Osteoblast (primary cell): ENCODE results near the gene TSEN34. TPM values are rescaled to one million over a fixed set of nuclear protein-coding genes. Genes with fewer than 3 reads are reported as not detected.

Source experiments
- DNase-seq: peaks from one replicate; pipeline ENCODE4 v3.0.0; 2011; ENCODE audit warnings: low spot score, mixed read lengths; ENCODE audit not compliant: insufficient read length; ENCODE audit errors: missing footprints
- H2AFZ ChIP-seq: 2 replicates; pipeline ENCODE4 v1.6.0; 2011; ENCODE audit warnings: mild to moderate bottlenecking, low read length
- H3K27ac ChIP-seq: 2 replicates; pipeline ENCODE4 v1.5.1; 2011; ENCODE audit warnings: mild to moderate bottlenecking, low read depth, low read length, moderate library complexity
- H3K27me3 ChIP-seq: 2 replicates; pipeline ENCODE4 v1.6.0; 2012; ENCODE audit warnings: mild to moderate bottlenecking, control low read depth, inconsistent platforms, low read length, moderate library complexity; ENCODE audit not compliant: insufficient read depth
- H3K36me3 ChIP-seq: 2 replicates; pipeline ENCODE4 v1.5.1; 2011; ENCODE audit warnings: mild to moderate bottlenecking, low read length, control low read depth, moderate library complexity; ENCODE audit not compliant: insufficient read depth
- H3K4me1 ChIP-seq: 2 replicates; pipeline ENCODE4 v1.5.1; 2011; ENCODE audit warnings: mild to moderate bottlenecking, low read length, control low read depth, moderate library complexity; ENCODE audit not compliant: insufficient read depth
- H3K4me2 ChIP-seq: 2 replicates; pipeline ENCODE4 v1.6.0; 2011; ENCODE audit warnings: mild to moderate bottlenecking, low read length; ENCODE audit not compliant: insufficient read depth
- H3K4me3 ChIP-seq: fragments of 200-600 bp; sonication (generic); 3 replicates; pipeline ENCODE4 v1.5.1; 2012; ENCODE audit warnings: mild to moderate bottlenecking, low read length, inconsistent platforms; ENCODE audit not compliant: insufficient read depth
- H3K79me2 ChIP-seq: 2 replicates; pipeline ENCODE4 v1.6.0; 2012; ENCODE audit warnings: mild to moderate bottlenecking, low read length, control low read depth, inconsistent platforms; ENCODE audit not compliant: insufficient read depth
- H3K9me3 ChIP-seq: 2 replicates; pipeline ENCODE4 v1.5.1; 2011; ENCODE audit warnings: low read depth, low read length, control low read depth
- H4K20me1 ChIP-seq: 2 replicates; pipeline ENCODE4 v1.6.0; 2012; ENCODE audit warnings: mild to moderate bottlenecking, low read length, control low read depth; ENCODE audit not compliant: insufficient read depth
- CTCF ChIP-seq: IDR thresholded peaks from 2 replicates; pipeline ENCODE4 v1.5.1; 2011; ENCODE audit warnings: mild to moderate bottlenecking, low read depth, low read length, moderate library complexity; ENCODE audit errors: extremely low read depth
- total RNA-seq: library from RNA; depleted of rRNA; stranded (reverse); fragments of >200 nt; gene quantifications from 2 replicates; pipeline ENCODE4 v1.2.3, GENCODE V29; 2012

The TSEN34 gene
- total RNA-seq, 1 donor = 73.1 TPM

GRCh38 chr19:54173359-54173699 is 17.8 kb upstream of the TSEN34 start:
- Histone ChIP-seq H3K4me3 (no peak overlapping the region), H3K79me2 (no peaks in the 10 kb centered on the region), H3K27ac (no peak overlapping the region), H3K9me3 (no peaks in the 10 kb centered on the region), H3K27me3 (no peaks in the 10 kb centered on the region), H4K20me1 (no peaks in the 10 kb centered on the region), H2AFZ (no peak overlapping the region), H3K36me3 (peaks cover 13% of the 10 kb centered on the region), H3K4me2 (no peak overlapping the region), H3K4me1 (peaks cover 2% of the 10 kb centered on the region)
- DNase-seq = peak; percentile 55
- TF ChIP-seq CTCF = no peak

GRCh38 chr19:54173951-54174834 is 16.9 kb upstream of the TSEN34 start:
- no peaks in the 10 kb centered on the region for H3K9me3 ChIP-seq
- H3K4me3 ChIP-seq = no peak overlapping the region
- DNase-seq = peak; percentile 83
- no peaks in the 10 kb centered on the region for H3K27me3 ChIP-seq
- H3K79me2 ChIP-seq = no peaks in the 10 kb centered on the region
- H3K27ac ChIP-seq = no peak overlapping the region
- H3K4me2 ChIP-seq = no peak overlapping the region
- H4K20me1 ChIP-seq = peaks cover 3% of the 10 kb centered on the region
- TF ChIP-seq CTCF = no peak
- H3K4me1 ChIP-seq = peaks cover 2% of the 10 kb centered on the region
- H2AFZ ChIP-seq = no peak overlapping the region
- peaks cover 21% of the 10 kb centered on the region for H3K36me3 ChIP-seq

- H2AFZ ChIP-seq = no peak overlapping the region
- no peak for TF ChIP-seq CTCF
- H3K27ac ChIP-seq = no peak overlapping the region
- no peaks in the 10 kb centered on the region for H3K79me2 ChIP-seq
- no peaks in the 10 kb centered on the region for H3K27me3 ChIP-seq
- no peak overlapping the region for H3K4me3 ChIP-seq
- peaks cover 15% of the 10 kb centered on the region for H4K20me1 ChIP-seq
- no peaks in the 10 kb centered on the region for H3K4me1 ChIP-seq
- H3K4me2 ChIP-seq = no peak overlapping the region
- H3K36me3 ChIP-seq = peaks cover 38% of the 10 kb centered on the region
- H3K9me3 ChIP-seq = no peaks in the 10 kb centered on the region
- DNase-seq = peak; percentile 86
Measured at GRCh38 chr19:54178581-54179261, 12.4 kb upstream of the TSEN34 start.

GRCh38 chr19:54179262-54179852 is 11.8 kb upstream of the TSEN34 start:
- H3K4me1 ChIP-seq = no peaks in the 10 kb centered on the region
- peak; percentile 74 for DNase-seq
- no peaks in the 10 kb centered on the region for H3K79me2 ChIP-seq
- no peak for TF ChIP-seq CTCF
- no peak overlapping the region for H3K4me3 ChIP-seq
- peaks cover 38% of the 10 kb centered on the region for H3K36me3 ChIP-seq
- no peak overlapping the region for H3K27ac ChIP-seq
- no peak overlapping the region for H3K4me2 ChIP-seq
- no peaks in the 10 kb centered on the region for H3K9me3 ChIP-seq
- H3K27me3 ChIP-seq = no peaks in the 10 kb centered on the region
- peaks cover 15% of the 10 kb centered on the region for H4K20me1 ChIP-seq
- no peak overlapping the region for H2AFZ ChIP-seq
